ENCODE data around the gene PAX7. TPM values are rescaled to one million over a fixed set of nuclear protein-coding genes. Genes with fewer than 3 reads are reported as not detected.

PAX7 gene
- total and polyA plus RNA-seq, 2 of the 4 experiments (the other 2 are of a cell fraction): not detected

GRCh38 chr1:18588093-18588492, 42.6 kb upstream of the PAX7 start:
- H3K4me2 ChIP-seq (ENCODE audit: low read depth, low read length): no peak overlapping the region
- no peak overlapping the region for H3K27ac ChIP-seq (ENCODE audit: insufficient read depth, low read length)
- no peak overlapping the region for H2BK120ac ChIP-seq (ENCODE audit: low read depth, low read length)
- BruUV-seq (replicated peaks): no TSS peak
- H3K79me1 ChIP-seq (ENCODE audit: low read depth in 1 of 2, low read length in 2 of 2): no peaks in the 10 kb centered on the region
- no peak overlapping the region for H3K4ac ChIP-seq (ENCODE audit: low read depth, low read length)
- H3K9ac ChIP-seq (ENCODE audit: low read depth, low read length): no peak overlapping the region
- H3K27me3 ChIP-seq (ENCODE audit: control insufficient read depth, insufficient read depth, low read length): no peaks in the 10 kb centered on the region
- H2BK5ac ChIP-seq (ENCODE audit: low read depth, low read length, poor library complexity, severe bottlenecking): no peak overlapping the region
- no CpG with 5 or more reads among the region's 9 CpGs for WGBS, 2 experiments (ENCODE audit: extremely low coverage in 2 of 2, insufficient read length in 1 of 2)
- no peak overlapping the region for H2AK9ac ChIP-seq (replicated peaks; ENCODE audit: low read depth, low read length, poor library complexity)
- no peak overlapping the region for H3K4me3 ChIP-seq (ENCODE audit: insufficient read depth, low read depth, low read length)
- H4K91ac ChIP-seq (ENCODE audit: insufficient read depth, low read depth, low read length): no peak overlapping the region
- dilution Hi-C loops (cut with HindIII; ENCODE audit: low sequenced_read_pairs, unreplicated experiment): no loop called here
- H3K36me3 ChIP-seq (ENCODE audit: control insufficient read depth, insufficient read depth, low read length): no peaks in the 10 kb centered on the region
- H2BK15ac ChIP-seq (ENCODE audit: low read depth, low read length): no peak overlapping the region
- no peak overlapping the region for H2BK20ac ChIP-seq (ENCODE audit: low read depth, low read length)
- no peak for DNase-seq
- no peak for ATAC-seq (ENCODE audit: low read depth)
- no peaks in the 10 kb centered on the region for H3K4me1 ChIP-seq (ENCODE audit: control insufficient read depth, insufficient read depth, low read length)
- intact Hi-C loops (cut with micrococcal nuclease): no loop called here
- H3K18ac ChIP-seq (ENCODE audit: low read depth, low read length): no peak overlapping the region
- TF ChIP-seq BHLHE40 (IDR thresholded peaks at IDR 0.05; ENCODE audit: low read depth, low read length) (no peak), RAD21 (IDR thresholded peaks at IDR 0.05; ENCODE audit: low read length) (no peak), ELK1 (IDR thresholded peaks at IDR 0.05; ENCODE audit: borderline replicate concordance, low read depth, low read length) (no peak), NFE2L2 (IDR thresholded peaks at IDR 0.05; ENCODE audit: low read depth, low read length) (no peak), FOS (IDR thresholded peaks at IDR 0.05; ENCODE audit: low read depth, low read length) (no peak), MXI1 (IDR thresholded peaks at IDR 0.05; ENCODE audit: borderline replicate concordance, low read depth, low read length) (no peak), RFX5 (IDR thresholded peaks at IDR 0.05; ENCODE audit: low read depth, low read length) (no peak), RCOR1 (IDR thresholded peaks at IDR 0.05; ENCODE audit: insufficient replicate concordance, low read length) (no peak), CTCF (conservative IDR thresholded peaks at IDR 0.05; ENCODE audit: low read depth, low read length) (no peak), CEBPB (IDR thresholded peaks at IDR 0.05; ENCODE audit: low read depth, low read length) (no peak), POLR2A (IDR thresholded peaks at IDR 0.05; ENCODE audit: low read depth, low read length) (no peak)
- H3K14ac ChIP-seq (replicated peaks; ENCODE audit: low read depth, low read length): no peak overlapping the region
- no peaks in the 10 kb centered on the region for H3K9me3 ChIP-seq (ENCODE audit: control insufficient read depth, insufficient read depth, low read length)
- no peak overlapping the region for H2AK5ac ChIP-seq (ENCODE audit: low read depth, low read length)
- H3K23ac ChIP-seq (ENCODE audit: low read depth, low read length): no peak overlapping the region
- H4K20me1 ChIP-seq (ENCODE audit: insufficient read depth, low read length): no peaks in the 10 kb centered on the region
- no peak overlapping the region for H4K5ac ChIP-seq (ENCODE audit: low read depth, low read length)
- POLR2A ChIA-PET (ENCODE audit: unreplicated experiment): no interaction called here
- H3K9me1 ChIP-seq (ENCODE audit: insufficient read depth, low read length): no peaks in the 10 kb centered on the region
- no peak overlapping the region for H3K56ac ChIP-seq (ENCODE audit: extremely low read depth, insufficient read depth, low read length)
- CTCF ChIA-PET: interaction anchor here (0.8 to 2.3 kb wide), 2 partner anchors 9 to 74 kb away, joined by 3 to 7 read pairs; no protein-coding TSS in a partner anchor
- no peak overlapping the region for H2AFZ ChIP-seq (replicated peaks; ENCODE audit: low read length, poor library complexity)
- in situ Hi-C loops (cut with MboI; ENCODE audit: low sequenced_read_pairs): no loop called here
- H4K8ac ChIP-seq (ENCODE audit: low read depth in 2 of 2, low read length in 2 of 2): no peak overlapping the region

Data from IMR-90 (cell line).